H1 (cell line): ENCODE data around the gene HLA-DPA1. TPM values are rescaled to one million over a fixed set of nuclear protein-coding genes. Genes with fewer than 3 reads are reported as not detected.

Source experiments
- CEBPB ChIP-seq: IDR thresholded peaks from 2 replicates; pipeline ENCODE4 v1.6.1; 2012; ENCODE audit warnings: low read depth, low read length
- CREB1 ChIP-seq: IDR thresholded peaks from 2 replicates; pipeline ENCODE4 v1.6.1; 2012; ENCODE audit warnings: inconsistent platforms
- HDAC2 ChIP-seq, 2 experiments: fragments of 300-600 bp in 1 of 2; sonication (generic) in 1 of 2; IDR thresholded peaks; 2 replicates each; pipeline ENCODE4 v1.6.1; 2011 to 2012; ENCODE audit warnings: low read depth in 2 of 2, low read length in 2 of 2, mild to moderate bottlenecking in 2 of 2, moderate library complexity in 2 of 2, borderline replicate concordance in 1 of 2, inconsistent platforms in 1 of 2
- KDM4A ChIP-seq: IDR thresholded peaks from one replicate; pipeline ENCODE4 v1.7.1; 2012; ENCODE audit warnings: low read depth, mild to moderate bottlenecking, moderate library complexity, low read length, inconsistent platforms; ENCODE audit not compliant: severe bottlenecking
- PHF8 ChIP-seq: fragments of 200-600 bp; sonication (generic); conservative IDR thresholded peaks from 2 replicates; pipeline ENCODE4 v1.7.1; 2012; ENCODE audit warnings: low read depth, mild to moderate bottlenecking, inconsistent platforms, low read length, moderate library complexity
- SIN3A ChIP-seq, 2 experiments: IDR thresholded peaks in 1 of 2; conservative IDR thresholded peaks in 1 of 2; 2 replicates each; pipeline ENCODE4 v1.6.1; 2011 to 2012; ENCODE audit warnings: low read length in 2 of 2, improper control_type of control experiment in 1 of 2, low read depth in 1 of 2, mild to moderate bottlenecking in 1 of 2
- TAF1 ChIP-seq: IDR thresholded peaks from 2 replicates; pipeline ENCODE4 v1.6.1; 2011; ENCODE audit warnings: mild to moderate bottlenecking, low read depth, low read length
- polyA plus RNA-seq, 7 experiments: library from polyadenylated mRNA; depleted of rRNA in 3 of 7; stranded (reverse) in 5 of 7; unstranded in 2 of 7; fragments of >200 nt in 5 of 7; fragments of 200-250 nt in 2 of 7; gene quantifications; 1 replicate in 5 of 7; 2 replicates in 1 of 7; 4 replicates in 1 of 7; pipeline versions ENCODE4 v1.2.1 to v1.2.3, GENCODE V29; 2011 to 2013; ENCODE audit warnings: missing spikeins in 2 of 7, mixed read lengths in 2 of 7
- total RNA-seq: library from RNA; stranded (reverse); fragmentation: NEBNext Ultra II Directional; extraction: Animal tissue kit (Norgen Biotek cat#: 25700); gene quantifications from 2 replicates; pipeline ENCODE4 v1.2.1, GENCODE V29; 2021

Gene HLA-DPA1
- total and polyA plus RNA-seq, 2 of the 8 experiments (the other 6 are each of a cell fraction or from before 2014, with no cell fraction given), result 6.2 to 13.1 TPM

GRCh38 chr6:33116841-33117711, 43.6 kb upstream of the HLA-DPA1 start (continued):
- peak; percentile 4; the same call in 1 of the 2 replicates for TF ChIP-seq PHF8
- peak in 1 of 2 experiments; percentile 37; a peak in 1 of 4 replicates for TF ChIP-seq HDAC2 (IDR thresholded peaks at IDR 0.05; ENCODE audit: borderline replicate concordance in 1 of 2, low read depth in 2 of 2, low read length in 2 of 2)
- TF ChIP-seq TAF1, result peak; percentile 57; the same call in 1 of the 2 replicates
- TF ChIP-seq CEBPB, result no peak
- peak in 1 of 2 experiments; percentile 66; a peak in 3 of 4 replicates for TF ChIP-seq SIN3A (conservative IDR thresholded peaks at IDR 0.05 in 1 of 2, IDR thresholded peaks at IDR 0.05 in 1 of 2; ENCODE audit: low read depth in 1 of 2, low read length in 2 of 2)
- peak; percentile 33 for TF ChIP-seq KDM4A
- TF ChIP-seq CREB1, result no peak
